Activated CD8-positive, alpha-beta T cell treated with anti-CD3 and anti-CD28 coated beads, Interleukin-2, amount 10 ng/mL, durations not matched to agents 7 days and 5 days (primary cell): ENCODE data around the gene KRTAP9-2. TPM values are rescaled to one million over a fixed set of nuclear protein-coding genes. Genes with fewer than 3 reads are reported as not detected.
"Not testable (repeated sequence)": the region's sequence is repeated elsewhere in the genome, so short reads cannot be mapped to it uniquely, and the experiment has no call there.

Experiments
- ATAC-seq: fragments of 150-1000 bp; cut with Tn5 transposase; one replicate; pipeline ENCODE4 v1.10.0; 2021; ENCODE audit warnings: moderate library complexity
- CTCF ChIA-PET: fragments of 350-600 bp; sonication (Branson Sonifier 250); formaldehyde crosslinking; loops from one replicate; lab custom pipeline; 2021; ENCODE audit warnings: antibody characterized with exemption; lab: Charles Lee
- POLR2A ChIA-PET: fragments of 350-600 bp; sonication (Branson Sonifier 250); formaldehyde crosslinking; loops from one replicate; lab custom pipeline; 2021; ENCODE audit warnings: antibody characterized with exemption; lab: Charles Lee
- DNase-seq: peaks from one replicate; pipeline ENCODE4 v3.0.0-alpha.2; 2020
- H3K27ac Mint-ChIP-seq: one replicate; pipeline ENCODE4 v1.8.0; 2021; ENCODE audit warnings: mild to moderate bottlenecking, mixed read lengths
- H3K27me3 Mint-ChIP-seq: one replicate; pipeline ENCODE4 v1.8.0; 2021; ENCODE audit warnings: low read depth, mixed read lengths
- H3K36me3 Mint-ChIP-seq: one replicate; pipeline ENCODE4 v1.8.0; 2021; ENCODE audit warnings: low read depth, mixed read lengths
- H3K4me1 Mint-ChIP-seq: one replicate; pipeline ENCODE4 v1.8.0; 2021; ENCODE audit warnings: low read depth, mixed read lengths
- H3K4me3 Mint-ChIP-seq: one replicate; pipeline ENCODE4 v1.8.0; 2021; ENCODE audit warnings: mild to moderate bottlenecking, mixed read lengths
- H3K9me3 Mint-ChIP-seq: one replicate; pipeline ENCODE4 v1.8.0; 2022; ENCODE audit warnings: mixed read lengths; ENCODE audit not compliant: insufficient read depth
- total RNA-seq, 2 experiments: library from RNA; stranded (reverse); gene quantifications; one replicate each; pipeline ENCODE4 v1.2.3, GENCODE V29; 2021

Gene KRTAP9-2
- total RNA-seq, 2 experiments from 2014 or later = not detected

DNA sequence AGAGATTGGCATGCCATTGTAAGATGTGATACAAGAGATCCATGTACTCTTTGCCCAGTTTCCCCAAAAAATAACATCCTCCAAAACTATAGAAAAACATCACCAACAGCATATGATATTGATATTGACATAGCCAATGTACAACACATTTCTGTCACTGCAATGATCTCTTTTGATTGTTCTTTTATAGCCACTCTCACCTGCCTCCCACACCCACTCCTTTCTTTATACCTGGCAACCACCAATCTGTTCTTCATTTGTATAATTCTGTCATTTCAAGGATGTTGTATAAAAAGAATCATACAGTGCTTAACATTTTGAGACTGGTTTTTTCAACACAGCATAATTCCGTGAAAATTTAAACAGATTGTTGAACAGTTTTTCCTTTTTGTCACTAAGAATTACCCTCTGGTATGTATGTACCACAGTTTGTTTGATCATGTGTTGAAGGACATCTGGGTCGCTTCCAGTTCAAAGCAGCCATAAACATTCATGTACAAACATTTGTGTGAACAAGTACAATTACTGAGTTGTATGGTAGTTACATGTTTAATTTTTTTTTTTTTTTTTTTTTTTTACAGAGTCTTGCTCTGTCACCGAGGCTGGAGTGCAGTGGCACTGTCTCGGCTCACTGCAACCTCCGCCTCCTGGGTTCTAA, 26.9 kb upstream of the KRTAP9-2 start:
- ChIA-PET CTCF (no interaction called here), POLR2A (no interaction called here)
- no peaks in the 10 kb centered on the region for H3K36me3 Mint-ChIP-seq
- no peaks in the 10 kb centered on the region for H3K9me3 Mint-ChIP-seq
- no peak overlapping the region for H3K27ac Mint-ChIP-seq
- H3K4me3 Mint-ChIP-seq = no peak overlapping the region
- no peaks in the 10 kb centered on the region for H3K4me1 Mint-ChIP-seq
- DNase-seq (no peak), ATAC-seq (no peak)
- peaks cover 12% of the 10 kb centered on the region for H3K27me3 Mint-ChIP-seq

DNA sequence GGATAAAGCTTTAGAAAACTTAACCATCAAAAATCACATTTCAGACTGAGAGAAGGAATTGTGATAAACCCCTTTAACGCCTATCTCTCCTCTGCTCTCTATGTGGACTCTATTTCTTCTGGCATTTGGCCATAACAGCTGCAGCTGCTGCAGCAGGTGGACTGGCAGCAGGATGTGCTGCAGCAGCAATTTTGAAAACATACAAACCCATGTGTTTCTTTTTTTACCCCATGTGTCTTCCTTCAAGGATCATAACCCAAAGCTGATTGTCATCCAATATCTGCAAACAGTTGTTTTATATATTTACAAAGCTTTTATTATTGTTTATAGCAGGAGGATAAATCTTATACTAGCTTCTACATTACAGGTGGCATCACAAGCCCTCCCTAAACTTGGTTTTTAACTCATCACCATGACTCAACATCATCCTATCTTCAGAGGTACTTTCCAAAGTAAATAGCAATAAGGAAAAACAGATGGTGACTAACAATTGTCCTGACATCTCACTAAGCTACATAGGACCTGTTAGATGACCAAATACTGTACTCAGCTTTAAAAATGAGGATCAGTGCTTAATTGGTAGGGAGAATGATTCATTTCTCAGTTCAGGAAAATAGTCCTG, 14.5 kb upstream of the KRTAP9-2 start:
- ATAC-seq (no peak), DNase-seq (no peak)
- H3K27me3 Mint-ChIP-seq = peaks cover 10% of the 10 kb centered on the region
- ChIA-PET CTCF (no interaction called here), POLR2A (no interaction called here)
- H3K27ac Mint-ChIP-seq = no peak overlapping the region
- no peak overlapping the region for H3K4me3 Mint-ChIP-seq
- no peaks in the 10 kb centered on the region for H3K4me1 Mint-ChIP-seq
- no peaks in the 10 kb centered on the region for H3K9me3 Mint-ChIP-seq
- no peaks in the 10 kb centered on the region for H3K36me3 Mint-ChIP-seq

- ChIA-PET POLR2A (no interaction called here), CTCF (no interaction called here)
- ATAC-seq (no peak), DNase-seq (no peak)
- H3K27me3 Mint-ChIP-seq = peaks cover 10% of the 10 kb centered on the region
- no peak overlapping the region for H3K4me3 Mint-ChIP-seq
- no peaks in the 10 kb centered on the region for H3K36me3 Mint-ChIP-seq
- H3K9me3 Mint-ChIP-seq = no peaks in the 10 kb centered on the region
- no peak overlapping the region for H3K27ac Mint-ChIP-seq
- no peaks in the 10 kb centered on the region for H3K4me1 Mint-ChIP-seq
Observed at GRCh38 chr17:41212524-41213169, 13.8 kb upstream of the KRTAP9-2 start.

GRCh38 chr17:41215681-41216080, 10.8 kb upstream of the KRTAP9-2 start:
- CTCF ChIA-PET = no interaction called here
- H3K4me3 Mint-ChIP-seq = no peak overlapping the region

GRCh38 chr17:41223821-41224220, 2.6 kb upstream of the KRTAP9-2 start:
- no peak overlapping the region for H3K27ac Mint-ChIP-seq

More at GRCh38 chr17:41215681-41216080, 10.8 kb upstream of the KRTAP9-2 start:
- ATAC-seq = no peak
- H3K4me1 Mint-ChIP-seq = no peaks in the 10 kb centered on the region
- no peak overlapping the region for H3K27ac Mint-ChIP-seq
- no peak for DNase-seq
- H3K27me3 Mint-ChIP-seq = no peaks in the 10 kb centered on the region
- no peaks in the 10 kb centered on the region for H3K36me3 Mint-ChIP-seq
- POLR2A ChIA-PET = no interaction called here
- no peaks in the 10 kb centered on the region for H3K9me3 Mint-ChIP-seq

DNA sequence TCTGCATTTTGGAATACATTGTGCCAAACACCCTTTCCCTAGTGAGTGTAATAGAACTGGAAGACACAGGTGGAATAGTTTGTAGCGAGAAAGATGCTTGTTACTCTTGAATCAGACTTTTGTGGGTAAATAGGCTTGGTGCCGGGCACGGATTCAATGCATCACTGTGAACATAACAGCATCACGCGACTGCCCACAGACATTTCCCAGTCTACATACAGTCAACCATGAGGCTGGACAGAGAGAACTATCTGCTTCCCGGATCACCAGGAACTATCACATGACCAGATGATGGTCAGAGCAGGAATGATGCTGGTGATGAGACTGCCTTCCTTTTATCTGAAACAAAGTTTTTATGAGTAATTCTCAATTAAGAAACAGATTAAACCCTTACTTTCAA, 397 bp upstream of the KRTAP9-2 start:
- POLR2A ChIA-PET = no interaction called here
- ATAC-seq (no peak), DNase-seq (no peak)
- H3K9me3 Mint-ChIP-seq = no peaks in the 10 kb centered on the region
- H3K4me1 Mint-ChIP-seq = no peaks in the 10 kb centered on the region
- CTCF ChIA-PET = no interaction called here
- no peak overlapping the region for H3K27ac Mint-ChIP-seq
- peaks cover 2% of the 10 kb centered on the region for H3K27me3 Mint-ChIP-seq
- no peaks in the 10 kb centered on the region for H3K36me3 Mint-ChIP-seq
- H3K4me3 Mint-ChIP-seq = no peak overlapping the region

More at GRCh38 chr17:41223821-41224220, 2.6 kb upstream of the KRTAP9-2 start:
- H3K4me1 Mint-ChIP-seq = no peaks in the 10 kb centered on the region
- H3K27me3 Mint-ChIP-seq = peaks cover 2% of the 10 kb centered on the region
- H3K36me3 Mint-ChIP-seq = no peaks in the 10 kb centered on the region
- no peak for ATAC-seq
- no peak for DNase-seq
- POLR2A ChIA-PET = no interaction called here
- H3K9me3 Mint-ChIP-seq = no peaks in the 10 kb centered on the region
- no peak overlapping the region for H3K4me3 Mint-ChIP-seq
- CTCF ChIA-PET = no interaction called here

DNA sequence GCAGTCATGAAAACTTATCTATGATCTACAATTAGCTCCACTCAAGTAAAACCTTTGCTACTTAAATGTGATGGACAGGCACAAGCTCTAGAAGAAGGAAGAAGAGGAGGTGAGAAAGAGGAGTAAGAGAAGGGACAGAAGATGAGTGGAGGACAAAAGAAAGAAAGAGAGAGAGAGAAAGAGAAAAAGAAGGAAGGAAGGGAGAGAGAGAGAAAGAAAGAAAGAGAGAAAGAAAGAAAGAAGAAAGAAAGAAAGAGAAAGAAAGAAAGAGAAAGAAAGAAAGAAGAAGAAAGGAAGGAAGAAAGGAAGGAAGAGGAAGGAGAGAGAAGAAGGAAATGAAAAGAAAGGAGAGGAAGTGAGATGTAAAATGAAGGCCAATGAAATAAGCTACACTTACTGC, 3.6 kb downstream of the KRTAP9-2 start:
- Mint-ChIP-seq H3K27ac (no peak overlapping the region), H3K27me3 (peaks cover 5% of the 10 kb centered on the region), H3K9me3 (no peaks in the 10 kb centered on the region), H3K4me3 (no peak overlapping the region), H3K36me3 (no peaks in the 10 kb centered on the region), H3K4me1 (no peaks in the 10 kb centered on the region)
- ChIA-PET CTCF (no interaction called here), POLR2A (interaction anchor here (0.7 kb wide), 1 partner anchor 459 kb away, joined by 6 read pairs; no protein-coding TSS in a partner anchor)
- DNase-seq (no peak), ATAC-seq (no peak)

DNA sequence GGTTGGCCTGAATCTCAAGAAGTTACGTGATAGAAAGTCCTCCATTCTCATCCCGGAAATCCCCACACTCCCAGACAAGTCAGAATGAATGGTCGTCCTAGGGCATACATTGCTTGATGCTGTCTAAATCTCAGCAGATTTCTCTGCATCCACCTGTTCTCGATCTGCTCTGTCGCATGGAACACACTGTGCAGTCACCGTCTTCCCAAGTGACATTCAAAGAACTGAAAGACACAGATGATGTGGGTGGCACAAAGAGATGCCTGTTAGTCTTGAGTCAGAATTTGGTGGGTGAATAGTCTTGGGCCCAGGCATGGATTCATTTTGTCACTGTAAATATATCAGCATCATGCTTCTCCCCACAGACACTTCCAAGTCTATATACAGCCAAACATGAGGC, 5.3 kb downstream of the KRTAP9-2 start:
- DNase-seq = no peak
- no peaks in the 10 kb centered on the region for H3K4me1 Mint-ChIP-seq
- peaks cover 9% of the 10 kb centered on the region for H3K27me3 Mint-ChIP-seq
- ATAC-seq = no peak
- ChIA-PET CTCF (no interaction called here), POLR2A (no interaction called here)
- no peaks in the 10 kb centered on the region for H3K9me3 Mint-ChIP-seq
- H3K36me3 Mint-ChIP-seq = no peaks in the 10 kb centered on the region
- no peak overlapping the region for H3K4me3 Mint-ChIP-seq
- H3K27ac Mint-ChIP-seq = no peak overlapping the region

DNA sequence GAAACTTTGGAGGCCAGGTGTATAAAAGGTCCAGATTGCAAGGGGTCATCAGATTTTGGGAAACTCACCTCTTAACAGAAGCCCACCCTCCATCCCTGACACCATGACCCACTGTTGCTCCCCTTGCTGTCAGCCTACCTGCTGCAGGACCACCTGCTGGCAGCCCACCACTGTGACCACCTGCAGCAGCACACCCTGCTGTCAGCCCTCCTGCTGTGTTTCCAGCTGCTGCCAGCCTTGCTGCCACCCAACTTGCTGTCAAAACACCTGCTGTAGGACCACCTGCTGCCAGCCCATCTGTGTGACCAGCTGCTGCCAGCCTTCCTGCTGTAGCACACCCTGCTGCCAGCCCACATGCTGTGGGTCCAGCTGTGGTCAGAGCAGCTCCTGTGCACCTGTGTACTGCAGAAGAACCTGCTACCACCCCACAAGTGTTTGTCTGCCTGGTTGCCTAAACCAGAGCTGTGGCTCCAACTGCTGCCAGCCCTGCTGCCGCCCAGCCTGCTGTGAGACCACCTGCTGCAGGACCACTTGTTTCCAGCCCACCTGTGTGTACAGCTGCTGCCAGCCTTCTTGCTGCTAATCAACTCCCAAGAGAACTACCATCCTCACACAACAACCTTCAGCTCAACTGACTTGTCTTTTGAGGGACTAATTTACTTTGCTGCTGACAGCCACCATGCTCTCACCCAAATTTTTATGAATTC, 6.1 kb downstream of the KRTAP9-2 start, which contains the start of gene KRTAP9-3:
Gene KRTAP9-3 (plus strand): TSS at position 51 of the 707 bp plus-strand sequence. CDS start 53 bp downstream, at position 104.
- CTCF ChIA-PET = interaction anchor here (1.4 kb wide), 1 partner anchor 90 kb away, joined by 3 read pairs; no protein-coding TSS in a partner anchor
- peaks cover 12% of the 10 kb centered on the region for H3K27me3 Mint-ChIP-seq
- H3K27ac Mint-ChIP-seq, H3K36me3 Mint-ChIP-seq, POLR2A ChIA-PET, H3K9me3 Mint-ChIP-seq, H3K4me3 Mint-ChIP-seq, DNase-seq, H3K4me1 Mint-ChIP-seq, ATAC-seq: not testable (repeated sequence)

DNA sequence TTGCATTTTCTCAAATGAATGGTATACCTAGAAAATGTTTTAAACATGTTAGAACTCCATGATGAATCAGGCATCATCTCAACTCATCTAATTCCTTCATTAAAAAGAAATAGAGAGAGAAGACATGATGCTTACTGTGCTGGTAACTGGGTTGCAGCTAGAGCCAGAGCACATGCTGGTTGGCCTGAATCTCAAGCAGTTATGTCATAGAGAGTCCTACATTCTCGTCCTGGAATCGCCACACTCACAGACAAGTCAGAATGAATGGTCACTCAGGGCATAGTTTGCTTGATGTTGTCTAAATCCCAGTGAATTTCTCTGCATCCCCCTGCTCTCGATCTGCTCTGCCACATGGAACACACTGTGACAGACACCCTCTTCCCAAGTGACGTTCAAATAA, 10.7 kb downstream of the KRTAP9-2 start:
- H3K27me3 Mint-ChIP-seq = peaks cover 10% of the 10 kb centered on the region
- H3K4me3 Mint-ChIP-seq, H3K4me1 Mint-ChIP-seq, ATAC-seq, POLR2A ChIA-PET, H3K27ac Mint-ChIP-seq, H3K36me3 Mint-ChIP-seq, CTCF ChIA-PET, H3K9me3 Mint-ChIP-seq, DNase-seq: not testable (repeated sequence)

DNA sequence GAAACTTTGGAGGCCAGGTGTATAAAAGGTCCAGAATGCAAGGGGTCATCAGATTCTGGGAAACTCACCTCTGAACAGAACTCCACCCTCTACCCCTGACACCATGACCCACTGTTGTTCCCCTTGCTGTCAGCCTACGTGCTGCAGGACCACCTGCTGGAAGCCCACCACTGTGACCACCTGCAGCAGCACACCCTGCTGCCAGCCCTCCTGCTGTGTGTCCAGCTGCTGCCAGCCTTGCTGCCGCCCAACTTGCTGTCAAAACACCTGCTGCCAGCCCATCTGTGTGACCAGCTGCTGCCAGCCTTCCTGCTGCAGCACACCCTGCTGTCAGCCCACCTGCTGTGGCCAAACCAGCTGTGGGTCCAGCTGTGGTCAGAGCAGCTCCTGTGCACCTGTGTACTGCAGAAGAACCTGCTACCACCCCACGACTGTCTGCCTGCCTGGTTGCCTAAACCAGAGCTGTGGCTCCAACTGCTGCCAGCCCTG, 11.5 kb downstream of the KRTAP9-2 start, which contains the start of gene KRTAP9-8:
Gene KRTAP9-8 (plus strand): TSS at position 51 of the 489 bp plus-strand sequence. CDS start 53 bp downstream, at position 104.
- POLR2A ChIA-PET, CTCF ChIA-PET, H3K36me3 Mint-ChIP-seq, H3K27ac Mint-ChIP-seq, ATAC-seq, H3K4me1 Mint-ChIP-seq, H3K4me3 Mint-ChIP-seq, DNase-seq, H3K9me3 Mint-ChIP-seq: not testable (repeated sequence)
- peaks cover 15% of the 10 kb centered on the region for H3K27me3 Mint-ChIP-seq
